GM21360 (cell line): ENCODE data around the gene SHD.

Experiments
- ATAC-seq: cut with Tn5 transposase; IDR thresholded peaks from one replicate; pipeline ENCODE4 v1.9.1; 2021; ENCODE audit warnings: mild to moderate bottlenecking, moderate library complexity; ENCODE audit not compliant: unreplicated experiment

Gene SHD

GRCh38 chr19:4297901-4298809 lies 19.1 kb downstream of the SHD start:
- no peak for ATAC-seq

- ATAC-seq: no peak
Measured at GRCh38 chr19:4298810-4299550, 19.9 kb downstream of the SHD start.

GRCh38 chr19:4300589-4300988 lies 21.5 kb downstream of the SHD start:
- no peak for ATAC-seq

- no peak for ATAC-seq
Measured at GRCh38 chr19:4301590-4302242, 22.6 kb downstream of the SHD start.

GRCh38 chr19:4302243-4302640 lies 23.2 kb downstream of the SHD start, which contains the start of gene TMIGD2:
Gene TMIGD2, minus strand, starts transcription at chr19:4302389. Its CDS starts 4 bp downstream, at chr19:4302385.
- ATAC-seq: no peak

GRCh38 chr19:4303819-4304537 lies 24.9 kb downstream of the SHD start:
- no peak for ATAC-seq

- ATAC-seq: no peak
Measured at GRCh38 chr19:4304538-4305256, 25.6 kb downstream of the SHD start, which contains the start of gene FSD1. Gene FSD1, plus strand, starts transcription at chr19:4304598. Its CDS starts 149 bp downstream, at chr19:4304747.

- no peak for ATAC-seq
Measured at GRCh38 chr19:4305257-4305612, 26.2 kb downstream of the SHD start.

GRCh38 chr19:4305659-4306058 lies 26.6 kb downstream of the SHD start:
- no peak for ATAC-seq

- no peak for ATAC-seq
Measured at GRCh38 chr19:4310247-4311121, 31.4 kb downstream of the SHD start.

GRCh38 chr19:4313847-4314490 lies 34.9 kb downstream of the SHD start:
- no peak for ATAC-seq

GRCh38 chr19:4316956-4317355 lies 37.9 kb downstream of the SHD start:
- ATAC-seq: no peak

GRCh38 chr19:4318460-4318859 lies 39.4 kb downstream of the SHD start:
- ATAC-seq: no peak

- no peak for ATAC-seq
Measured at GRCh38 chr19:4319067-4319718, 40.1 kb downstream of the SHD start.

GRCh38 chr19:4320419-4320818 lies 41.4 kb downstream of the SHD start:
- no peak for ATAC-seq

- no peak for ATAC-seq
Measured at GRCh38 chr19:4322942-4323665, 44.0 kb downstream of the SHD start.

- ATAC-seq: no peak
Measured at GRCh38 chr19:4323692-4324091, 44.6 kb downstream of the SHD start.
